ENCODE results near the gene PITPNM1.
"Not testable (repeated sequence)": the region's sequence is repeated elsewhere in the genome, so short reads cannot be mapped to it uniquely, and the experiment has no call there.

PITPNM1 gene

GRCh38 chr11:67523556-67524479 is 18.7 kb upstream of the PITPNM1 start:
- DNase-seq (ENCODE audit: low read depth in 2 of 2), result no peak

- no peak for DNase-seq (ENCODE audit: low read depth in 2 of 2)
These were observed 17.8 kb upstream of the PITPNM1 start, which contains the start of gene CABP2 for GRCh38 chr11:67522844-67523555. Gene CABP2, minus strand, starts transcription at chr11:67523446. Its CDS starts 120 bp downstream, at chr11:67523326.

- DNase-seq (ENCODE audit: low read depth in 2 of 2), result no peak
These were observed 17.2 kb upstream of the PITPNM1 start for GRCh38 chr11:67522338-67522737.

GRCh38 chr11:67521924-67522323 is 16.8 kb upstream of the PITPNM1 start:
- no peak for DNase-seq (ENCODE audit: low read depth in 2 of 2)

GRCh38 chr11:67520856-67521824 is 16.0 kb upstream of the PITPNM1 start:
- no peak for DNase-seq (ENCODE audit: low read depth in 2 of 2)

- DNase-seq (ENCODE audit: low read depth in 2 of 2), result no peak
These were observed 14.6 kb upstream of the PITPNM1 start for GRCh38 chr11:67519726-67520125.

- no peak for DNase-seq (ENCODE audit: low read depth in 2 of 2)
These were observed 12.8 kb upstream of the PITPNM1 start for GRCh38 chr11:67517784-67518552.

- DNase-seq (ENCODE audit: low read depth in 2 of 2), result no peak
These were observed 11.6 kb upstream of the PITPNM1 start for GRCh38 chr11:67516806-67517205.

- no peak for DNase-seq (ENCODE audit: low read depth in 2 of 2)
These were observed 9.0 kb upstream of the PITPNM1 start for GRCh38 chr11:67514116-67514515.

GRCh38 chr11:67511558-67511957 is 6.4 kb upstream of the PITPNM1 start:
- not testable (repeated sequence) for DNase-seq (ENCODE audit: low read depth in 2 of 2)

GRCh38 chr11:67510023-67510345 is 4.8 kb upstream of the PITPNM1 start:
- DNase-seq (ENCODE audit: low read depth in 2 of 2), result no peak

- DNase-seq (ENCODE audit: low read depth in 2 of 2), result peak; percentile 97 to 98
These were observed 3.4 kb upstream of the PITPNM1 start for GRCh38 chr11:67508486-67509121.

GRCh38 chr11:67507864-67508485 is 2.8 kb upstream of the PITPNM1 start, which contains the start of gene CDK2AP2:
Gene CDK2AP2, minus strand, starts transcription at chr11:67508162. Its CDS starts 80 bp downstream, at chr11:67508082.
- peak; percentile 93 to 98 for DNase-seq (ENCODE audit: low read depth in 2 of 2)

GRCh38 chr11:67507242-67507863 is 2.2 kb upstream of the PITPNM1 start:
- DNase-seq (ENCODE audit: low read depth in 2 of 2), result no peak

- no peak for DNase-seq (ENCODE audit: low read depth in 2 of 2)
These were observed 1.4 kb upstream of the PITPNM1 start for GRCh38 chr11:67506426-67507051.

- DNase-seq (ENCODE audit: low read depth in 2 of 2), result peak; percentile 84 to 85
These were observed 638 bp upstream of the PITPNM1 start for GRCh38 chr11:67505605-67506396.

GRCh38 chr11:67504005-67504949 is 886 bp downstream of the PITPNM1 start:
- peak in 1 of 2 donors; percentile 44 for DNase-seq (ENCODE audit: low read depth in 2 of 2)
